Caki2 (cell line): ENCODE measurements around the gene GOLGA6L7. TPM values are rescaled to one million over a fixed set of nuclear protein-coding genes. Genes with fewer than 3 reads are reported as not detected.

Source experiments
- DNase-seq: peaks from one replicate; pipeline ENCODE4 v3.0.0-alpha.2; 2015; ENCODE audit warnings: low read depth
- in situ Hi-C: cut with HindIII; loops from 2 replicates; pipeline ENCODE4 v1.10.0; 2016; ENCODE audit warnings: low sequenced_read_pairs, low pct_unique_long_range_greater_than_20kb, mixed read lengths
- total RNA-seq: library from RNA; depleted of rRNA; stranded (reverse); fragments of >200 nt; shearing (Covaris generic); gene quantifications from 2 replicates; pipeline ENCODE4 v1.2.3, GENCODE V29; 2014; ENCODE audit warnings: low replicate concordance

Gene GOLGA6L7
- total RNA-seq, 1 experiment from 2014 or later = not detected

- in situ Hi-C loops = no loop called here
- no peak for DNase-seq
These were observed 38.2 kb upstream of the GOLGA6L7 start for GRCh38 chr15:28886431-28887338.

- peak; percentile 33 for DNase-seq
- in situ Hi-C loops = no loop called here
These were observed 37.4 kb upstream of the GOLGA6L7 start, which contains the start of gene APBA2 for GRCh38 chr15:28885630-28886430. Gene APBA2 (plus strand): TSS chr15:28885974. CDS start chr15:29053885, 167,911 bp downstream.

GRCh38 chr15:28885128-28885629 is 36.7 kb upstream of the GOLGA6L7 start:
- in situ Hi-C loops = no loop called here

GRCh38 chr15:28884151-28884940 is 35.9 kb upstream of the GOLGA6L7 start:
- in situ Hi-C loops = no loop called here

More at GRCh38 chr15:28885128-28885629, 36.7 kb upstream of the GOLGA6L7 start:
- DNase-seq = no peak

GRCh38 chr15:28881600-28881999 is 33.2 kb upstream of the GOLGA6L7 start:
- in situ Hi-C loops = no loop called here
- no peak for DNase-seq

More at GRCh38 chr15:28884151-28884940, 35.9 kb upstream of the GOLGA6L7 start:
- no peak for DNase-seq

- no peak for DNase-seq
- in situ Hi-C loops = no loop called here
These were observed 32.7 kb upstream of the GOLGA6L7 start for GRCh38 chr15:28881170-28881569.

GRCh38 chr15:28880680-28881079 is 32.2 kb upstream of the GOLGA6L7 start:
- no peak for DNase-seq
- in situ Hi-C loops = no loop called here

GRCh38 chr15:28879551-28879950 is 31.1 kb upstream of the GOLGA6L7 start:
- no peak for DNase-seq
- in situ Hi-C loops = no loop called here

- in situ Hi-C loops = no loop called here
- no peak for DNase-seq
These were observed 29.8 kb upstream of the GOLGA6L7 start for GRCh38 chr15:28878209-28878608.

GRCh38 chr15:28876845-28877185 is 28.4 kb upstream of the GOLGA6L7 start:
- in situ Hi-C loops = no loop called here
- DNase-seq = no peak

GRCh38 chr15:28876131-28876844 is 27.8 kb upstream of the GOLGA6L7 start:
- in situ Hi-C loops = no loop called here
- DNase-seq = no peak

GRCh38 chr15:28875461-28876000 is 27.1 kb upstream of the GOLGA6L7 start:
- in situ Hi-C loops = no loop called here
- no peak for DNase-seq

- DNase-seq = no peak
- in situ Hi-C loops = no loop called here
These were observed 25.2 kb upstream of the GOLGA6L7 start for GRCh38 chr15:28873585-28874190.

- DNase-seq = no peak
- in situ Hi-C loops = no loop called here
These were observed 24.6 kb upstream of the GOLGA6L7 start for GRCh38 chr15:28873006-28873405.

- in situ Hi-C loops = no loop called here
- no peak for DNase-seq
These were observed 22.7 kb upstream of the GOLGA6L7 start for GRCh38 chr15:28871168-28871567.

- DNase-seq = no peak
- in situ Hi-C loops = no loop called here
These were observed 20.4 kb upstream of the GOLGA6L7 start for GRCh38 chr15:28868744-28869345.
